ENCODE results near the gene BTBD16. TPM values are rescaled to one million over a fixed set of nuclear protein-coding genes. Genes with fewer than 3 reads are reported as not detected.

The BTBD16 gene
- total RNA-seq, 2 donors from 2014 or later, result not detected

GRCh38 chr10:122253605-122254004 is 17.5 kb upstream of the BTBD16 start:
- H3K27me3 Mint-ChIP-seq, result peaks cover 6 to 7% of the 10 kb centered on the region in 2 donors
- H3K4me1 Mint-ChIP-seq (ENCODE audit: low read depth in 2 of 2), result no peaks in the 10 kb centered on the region
- ATAC-seq (no peak), DNase-seq (ENCODE audit: low spot score) (no peak)
- no peak overlapping the region for H3K27ac Mint-ChIP-seq
- H3K36me3 Mint-ChIP-seq, result no peaks in the 10 kb centered on the region
- no peak overlapping the region for H3K4me3 Mint-ChIP-seq
- H3K9me3 Mint-ChIP-seq, result no peaks in the 10 kb centered on the region

DNA sequence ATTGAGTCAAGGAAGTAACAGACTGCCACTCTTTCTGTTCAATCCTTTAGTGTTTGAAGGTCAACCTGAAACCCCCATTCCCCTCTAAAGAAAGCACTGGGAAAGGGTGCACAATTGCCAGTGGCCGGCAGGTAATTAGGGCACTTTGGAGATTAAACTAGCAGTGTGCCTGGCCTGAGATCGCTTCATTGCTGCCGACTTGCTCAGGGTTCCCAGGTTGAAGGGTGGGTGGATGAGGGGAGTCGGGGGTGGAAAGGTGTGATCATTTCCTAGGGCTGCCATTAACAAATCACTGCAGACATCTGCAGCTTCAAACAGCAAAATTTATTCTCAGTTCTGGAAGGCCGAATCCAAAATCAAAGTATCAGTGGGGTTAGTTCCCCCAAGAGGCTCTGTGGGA is 16.3 kb upstream of the BTBD16 start:
- ATAC-seq (no peak), DNase-seq (ENCODE audit: low spot score) (no peak)
- H3K36me3 Mint-ChIP-seq, result no peaks in the 10 kb centered on the region
- no peaks in the 10 kb centered on the region for H3K9me3 Mint-ChIP-seq
- no peaks in the 10 kb centered on the region for H3K4me1 Mint-ChIP-seq (ENCODE audit: low read depth in 2 of 2)
- H3K27ac Mint-ChIP-seq, result no peak overlapping the region
- H3K4me3 Mint-ChIP-seq, result no peak overlapping the region
- H3K27me3 Mint-ChIP-seq, result peaks cover 10 to 11% of the 10 kb centered on the region in 2 donors

- no peaks in the 10 kb centered on the region for H3K36me3 Mint-ChIP-seq
- ATAC-seq, result no peak
- peaks cover 11 to 19% of the 10 kb centered on the region in 2 donors for H3K27me3 Mint-ChIP-seq
- H3K4me1 Mint-ChIP-seq (ENCODE audit: low read depth in 2 of 2), result no peaks in the 10 kb centered on the region
- DNase-seq (ENCODE audit: low spot score), result no peak
- no peak overlapping the region for H3K27ac Mint-ChIP-seq
- no peaks in the 10 kb centered on the region for H3K9me3 Mint-ChIP-seq
- no peak overlapping the region for H3K4me3 Mint-ChIP-seq
These were observed 15.4 kb upstream of the BTBD16 start for GRCh38 chr10:122255509-122256301.

DNA sequence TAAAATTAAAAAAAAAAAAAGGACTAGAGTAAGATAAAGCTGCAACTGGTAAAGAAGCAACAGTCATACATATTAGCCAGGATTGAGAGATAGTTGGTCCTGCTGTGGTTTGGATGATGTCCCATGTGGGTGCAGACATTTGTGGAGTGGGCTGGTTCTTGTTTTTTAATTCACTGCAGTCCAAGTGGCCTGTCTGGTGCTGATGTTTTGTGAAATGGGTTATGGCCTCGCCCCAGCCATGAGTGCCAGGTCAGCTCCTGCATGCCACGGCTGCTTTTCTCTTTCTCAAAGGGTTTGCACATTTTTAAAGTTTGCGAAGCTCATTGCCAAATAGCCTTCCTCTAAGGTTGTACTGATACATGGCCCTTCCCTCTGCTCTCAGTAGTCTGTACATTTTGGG is 14.1 kb upstream of the BTBD16 start:
- H3K27ac Mint-ChIP-seq, result no peak overlapping the region
- no peak overlapping the region for H3K4me3 Mint-ChIP-seq
- H3K36me3 Mint-ChIP-seq, result no peaks in the 10 kb centered on the region
- no peaks in the 10 kb centered on the region for H3K9me3 Mint-ChIP-seq
- no peak for ATAC-seq
- no peak for DNase-seq (ENCODE audit: low spot score)
- H3K27me3 Mint-ChIP-seq, result peaks cover 13 to 23% of the 10 kb centered on the region in 2 donors
- H3K4me1 Mint-ChIP-seq (ENCODE audit: low read depth in 2 of 2), result no peaks in the 10 kb centered on the region

DNA sequence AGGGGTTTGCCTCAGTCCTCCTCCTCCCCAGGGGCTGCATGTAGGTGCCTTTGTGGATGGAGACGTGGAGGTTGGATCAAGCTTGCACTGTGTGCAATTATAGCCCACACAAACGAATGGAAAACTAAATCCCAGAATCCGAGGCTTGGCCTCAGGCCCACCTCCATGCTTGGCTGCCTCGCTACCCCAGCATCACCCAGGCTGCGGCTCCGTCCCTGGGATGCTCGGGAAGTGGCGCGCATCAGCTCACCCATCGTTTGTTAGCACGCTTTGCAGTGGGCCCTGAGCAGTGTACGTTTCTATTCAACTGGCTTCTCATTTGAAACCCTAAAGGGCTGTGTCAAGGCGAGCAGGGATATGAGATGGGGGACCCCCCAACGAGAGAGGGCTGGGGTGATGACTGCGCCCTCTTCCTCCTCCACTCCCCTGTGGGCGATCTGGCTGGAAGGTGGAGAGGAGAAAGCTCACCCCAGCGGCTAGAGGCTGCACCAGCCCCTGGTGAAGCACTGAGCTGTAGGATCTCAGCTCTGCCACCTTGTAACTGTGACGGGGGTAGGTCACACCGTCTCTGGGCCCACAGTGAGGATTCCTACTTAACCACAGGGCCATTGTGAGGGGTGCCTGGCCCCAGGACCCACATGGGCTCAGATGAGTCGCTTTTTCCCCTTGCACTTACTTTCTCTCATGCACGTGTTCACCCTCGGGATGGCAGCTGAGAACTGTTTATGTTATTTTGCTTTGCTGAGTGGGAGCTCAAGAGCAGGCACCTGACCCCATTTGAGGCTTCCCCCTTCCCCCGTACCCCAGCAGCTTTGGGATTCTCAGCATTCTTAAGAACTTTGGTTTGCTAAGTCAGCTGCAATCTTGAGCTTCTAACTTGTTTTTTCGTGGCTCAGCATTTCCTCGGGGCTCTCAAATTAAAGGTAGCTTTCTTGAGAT is 12.7 kb upstream of the BTBD16 start:
- DNase-seq (ENCODE audit: low spot score) (no peak), ATAC-seq (peak; percentile 43 to 62)
- Mint-ChIP-seq H3K9me3 (peaks cover 3% of the 10 kb centered on the region), H3K36me3 (peaks cover 6% of the 10 kb centered on the region), H3K4me1 (ENCODE audit: low read depth in 2 of 2) (no peaks in the 10 kb centered on the region), H3K4me3 (no peak overlapping the region), H3K27me3 (peaks cover 17 to 33% of the 10 kb centered on the region in 2 donors), H3K27ac (no peak overlapping the region)

DNA sequence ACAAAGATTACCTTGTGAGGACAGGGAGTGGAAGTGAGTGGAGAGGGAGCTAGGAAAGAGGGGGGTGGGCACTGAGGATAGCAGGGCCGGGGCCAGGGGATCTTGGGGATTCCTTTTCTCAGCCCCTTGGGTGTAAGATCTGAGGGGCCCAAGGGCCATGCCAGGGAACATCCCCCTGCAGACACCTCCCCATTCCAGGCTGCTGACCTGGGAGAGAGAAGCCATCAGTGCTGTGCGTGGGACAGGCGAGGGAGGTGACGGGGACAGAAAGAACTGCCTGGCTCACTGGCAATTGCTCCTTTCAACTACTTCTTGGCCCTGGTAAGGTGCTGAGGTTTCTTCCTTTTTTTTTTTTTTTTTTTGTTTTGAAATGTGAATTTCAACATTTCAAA is 12.0 kb upstream of the BTBD16 start:
- DNase-seq (ENCODE audit: low spot score) (no peak), ATAC-seq (peak in 1 of 2 donors; percentile 43)
- Mint-ChIP-seq H3K36me3 (peaks cover 7% of the 10 kb centered on the region), H3K9me3 (peaks cover 3% of the 10 kb centered on the region), H3K4me1 (ENCODE audit: low read depth in 2 of 2) (no peaks in the 10 kb centered on the region), H3K27ac (no peak overlapping the region), H3K27me3 (peaks cover 17 to 39% of the 10 kb centered on the region in 2 donors), H3K4me3 (no peak overlapping the region)

GRCh38 chr10:122261584-122261983 is 9.5 kb upstream of the BTBD16 start:
- no peak for ATAC-seq
- no peak overlapping the region for H3K27ac Mint-ChIP-seq
- H3K4me1 Mint-ChIP-seq (ENCODE audit: low read depth in 2 of 2), result no peaks in the 10 kb centered on the region
- DNase-seq (ENCODE audit: low spot score), result no peak
- peaks cover 28 to 56% of the 10 kb centered on the region in 2 donors for H3K27me3 Mint-ChIP-seq
- H3K36me3 Mint-ChIP-seq, result peaks cover 7% of the 10 kb centered on the region
- peaks cover 3% of the 10 kb centered on the region for H3K9me3 Mint-ChIP-seq
- no peak overlapping the region for H3K4me3 Mint-ChIP-seq

GRCh38 chr10:122263971-122264370 is 7.1 kb upstream of the BTBD16 start:
- Mint-ChIP-seq H3K27me3 (peaks cover 26 to 49% of the 10 kb centered on the region in 2 donors), H3K4me3 (no peak overlapping the region), H3K36me3 (peaks cover 7% of the 10 kb centered on the region)

GRCh38 chr10:122264436-122264835 is 6.7 kb upstream of the BTBD16 start:
- DNase-seq (ENCODE audit: low spot score) (no peak), ATAC-seq (no peak)
- Mint-ChIP-seq H3K27ac (no peak overlapping the region), H3K9me3 (peaks cover 3% of the 10 kb centered on the region), H3K4me1 (ENCODE audit: low read depth in 2 of 2) (no peaks in the 10 kb centered on the region), H3K27me3 (peaks cover 24 to 48% of the 10 kb centered on the region in 2 donors), H3K4me3 (no peak overlapping the region), H3K36me3 (peaks cover 7% of the 10 kb centered on the region)

More at GRCh38 chr10:122263971-122264370, 7.1 kb upstream of the BTBD16 start:
- no peak overlapping the region for H3K27ac Mint-ChIP-seq
- ATAC-seq, result no peak
- H3K9me3 Mint-ChIP-seq, result peaks cover 3% of the 10 kb centered on the region
- H3K4me1 Mint-ChIP-seq (ENCODE audit: low read depth in 2 of 2), result no peaks in the 10 kb centered on the region
- DNase-seq (ENCODE audit: low spot score), result no peak

DNA sequence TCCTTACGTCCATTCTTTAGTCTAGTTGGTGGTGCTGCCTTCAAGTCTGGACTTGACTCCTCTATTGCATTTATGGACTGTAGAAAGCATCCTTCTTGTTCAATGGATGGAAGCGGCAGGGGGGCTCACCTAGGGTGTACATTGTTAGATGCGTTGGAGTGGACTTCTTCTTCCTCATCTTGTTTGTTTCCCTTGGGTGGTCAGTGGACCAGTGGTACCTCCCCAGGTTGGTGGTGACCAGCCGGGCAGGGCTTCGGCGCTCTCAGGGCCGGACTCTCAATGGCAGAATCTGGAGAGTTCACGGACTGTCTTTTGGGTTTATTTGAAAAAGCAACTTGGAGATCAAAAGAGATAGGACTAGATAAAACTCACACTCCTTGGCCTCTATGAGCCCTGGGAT is 6.2 kb upstream of the BTBD16 start:
- H3K9me3 Mint-ChIP-seq, result peaks cover 3% of the 10 kb centered on the region
- H3K27me3 Mint-ChIP-seq, result peaks cover 20 to 43% of the 10 kb centered on the region in 2 donors
- H3K27ac Mint-ChIP-seq, result no peak overlapping the region
- ATAC-seq, result no peak
- H3K4me1 Mint-ChIP-seq (ENCODE audit: low read depth in 2 of 2), result no peaks in the 10 kb centered on the region
- H3K36me3 Mint-ChIP-seq, result peaks cover 7% of the 10 kb centered on the region
- DNase-seq (ENCODE audit: low spot score), result no peak
- no peak overlapping the region for H3K4me3 Mint-ChIP-seq

- no peak for ATAC-seq
- peaks cover 7% of the 10 kb centered on the region for H3K36me3 Mint-ChIP-seq
- no peaks in the 10 kb centered on the region for H3K4me1 Mint-ChIP-seq (ENCODE audit: low read depth in 2 of 2)
- no peak for DNase-seq (ENCODE audit: low spot score)
- peaks cover 3% of the 10 kb centered on the region for H3K9me3 Mint-ChIP-seq
- no peak overlapping the region for H3K4me3 Mint-ChIP-seq
- no peak overlapping the region for H3K27ac Mint-ChIP-seq
- peaks cover 20 to 37% of the 10 kb centered on the region in 2 donors for H3K27me3 Mint-ChIP-seq
These were observed 5.2 kb upstream of the BTBD16 start for GRCh38 chr10:122265896-122266295.

DNA sequence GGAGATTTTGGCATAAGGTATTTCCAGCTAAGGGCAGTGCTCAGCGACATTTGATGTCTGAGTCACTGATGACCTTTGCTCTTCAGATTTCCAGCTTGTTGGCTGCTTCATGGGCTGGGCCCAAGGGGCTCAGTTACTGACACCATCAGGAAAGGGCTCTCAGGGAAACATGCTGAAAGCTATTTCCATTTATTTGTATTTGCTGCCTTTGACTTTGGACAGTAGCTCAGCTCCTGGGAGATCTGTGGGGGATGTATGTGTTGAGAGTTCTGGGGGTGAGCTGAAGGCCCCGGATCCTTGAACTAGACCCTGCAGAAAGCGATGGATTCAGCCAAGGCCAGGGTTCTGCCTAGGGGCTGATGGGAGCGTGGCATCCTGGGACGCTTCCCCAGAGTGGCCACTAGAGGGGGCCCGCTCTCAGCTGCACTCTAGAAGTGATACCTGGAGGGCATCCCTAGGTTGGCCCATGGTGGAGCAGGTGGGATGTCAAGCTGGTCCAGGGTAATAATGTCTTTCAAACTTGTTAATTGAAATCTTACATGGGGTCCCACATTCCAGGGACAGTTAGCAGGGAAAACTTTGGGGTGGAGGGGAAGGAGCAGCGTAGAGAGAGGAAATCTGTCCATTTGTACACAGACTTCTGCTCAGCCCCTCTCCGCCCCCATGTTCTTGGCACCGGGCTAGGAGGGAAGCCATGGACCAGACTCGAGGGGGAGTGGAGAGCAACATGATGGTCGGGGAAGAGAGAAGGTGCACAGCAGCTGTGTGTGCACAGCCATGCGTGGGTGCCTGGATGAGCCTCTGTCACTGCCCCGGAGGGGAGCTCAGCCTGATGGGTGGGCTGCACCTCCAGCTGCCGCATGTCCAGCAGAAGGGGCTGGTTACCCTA is 3.0 kb upstream of the BTBD16 start:
- Mint-ChIP-seq H3K9me3 (peaks cover 2% of the 10 kb centered on the region), H3K4me3 (no peak overlapping the region), H3K27me3 (peaks cover 18 to 26% of the 10 kb centered on the region in 2 donors), H3K36me3 (peaks cover 5% of the 10 kb centered on the region), H3K4me1 (ENCODE audit: low read depth in 2 of 2) (no peaks in the 10 kb centered on the region), H3K27ac (no peak overlapping the region)
- ATAC-seq, result peak; percentile 71 to 77
- DNase-seq (ENCODE audit: low spot score), result peak; percentile 67

GRCh38 chr10:122269059-122269687 is 1.9 kb upstream of the BTBD16 start:
- Mint-ChIP-seq H3K27me3 (peaks cover 12 to 15% of the 10 kb centered on the region in 2 donors), H3K4me1 (ENCODE audit: low read depth in 2 of 2) (no peaks in the 10 kb centered on the region), H3K4me3 (no peak overlapping the region), H3K9me3 (no peaks in the 10 kb centered on the region), H3K36me3 (no peaks in the 10 kb centered on the region), H3K27ac (no peak overlapping the region)
- ATAC-seq (no peak), DNase-seq (ENCODE audit: low spot score) (no peak)
